VCaP (cell line): ENCODE results near the gene FXYD4.
"Not testable (repeated sequence)": the region's sequence is repeated elsewhere in the genome, so short reads cannot be mapped to it uniquely, and the experiment has no call there.

Source experiments
- H3K27ac ChIP-seq: fragments of 450-650 bp; 2 replicates; pipeline ENCODE4 v1.5.1; 2017
- CTCF ChIP-seq: fragments of 450-650 bp; conservative IDR thresholded peaks from 2 replicates; pipeline ENCODE4 v1.5.1; 2017; ENCODE audit warnings: mild to moderate bottlenecking, moderate library complexity

Gene FXYD4, protein sequence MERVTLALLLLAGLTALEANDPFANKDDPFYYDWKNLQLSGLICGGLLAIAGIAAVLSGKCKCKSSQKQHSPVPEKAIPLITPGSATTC

GRCh38 chr10:43371418-43371817, at the start of gene FXYD4:
Gene FXYD4, plus strand, starts transcription at chr10:43371636. Its CDS starts 2,111 bp downstream, at chr10:43373747.
- TF ChIP-seq CTCF, result no peak
- H3K27ac ChIP-seq, result no peak within 1 kb of the TSS

- no peak for TF ChIP-seq CTCF
These were observed 49.1 kb upstream of the FXYD4 start for GRCh38 chr10:43322331-43322730.

GRCh38 chr10:43322769-43323168, 48.7 kb upstream of the FXYD4 start:
- TF ChIP-seq CTCF, result no peak
- no peak overlapping the region for H3K27ac ChIP-seq

More at GRCh38 chr10:43322331-43322730, 49.1 kb upstream of the FXYD4 start:
- H3K27ac ChIP-seq, result no peak overlapping the region

DNA sequence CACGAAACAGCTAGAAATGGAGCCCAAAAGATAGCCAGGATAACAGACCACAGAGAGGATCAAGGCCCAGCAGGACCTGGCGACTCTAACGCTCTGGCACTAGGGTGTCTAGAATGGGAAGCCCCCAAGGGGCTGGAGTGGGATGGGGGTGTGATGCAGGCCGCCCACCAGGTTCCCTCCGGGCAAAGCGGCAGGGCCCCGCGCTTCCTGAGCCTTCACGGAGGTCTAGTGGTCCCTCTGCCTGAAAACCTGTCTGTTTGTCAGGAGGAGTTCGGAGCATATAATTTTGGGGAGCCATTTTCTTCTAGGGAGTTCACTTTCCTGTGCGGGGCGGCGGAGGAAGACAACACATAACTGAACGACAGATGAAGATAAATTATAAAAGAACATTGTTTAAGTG, 48.2 kb upstream of the FXYD4 start:
- no peak for TF ChIP-seq CTCF
- H3K27ac ChIP-seq, result no peak overlapping the region

GRCh38 chr10:43324876-43325275, 46.6 kb upstream of the FXYD4 start:
- H3K27ac ChIP-seq, result no peak overlapping the region
- TF ChIP-seq CTCF, result no peak

DNA sequence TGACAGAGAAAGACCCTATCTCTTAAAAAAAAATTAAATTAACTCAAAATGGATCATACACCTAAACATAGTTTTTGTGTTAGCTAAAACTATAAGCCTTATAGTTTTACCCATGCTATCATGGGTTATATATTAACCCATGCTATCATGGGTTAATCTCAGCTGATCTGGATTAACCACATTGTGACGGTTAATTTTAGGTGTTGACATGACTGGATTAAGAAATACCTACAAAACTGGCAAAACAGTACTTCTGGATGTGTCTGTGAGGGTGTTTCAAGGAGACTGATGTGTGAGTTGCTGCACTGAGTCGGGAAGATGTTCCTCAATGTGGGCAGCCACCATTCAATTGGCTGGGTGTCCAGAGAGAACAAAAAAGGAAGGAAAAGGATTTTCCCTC, 44.3 kb upstream of the FXYD4 start:
- TF ChIP-seq CTCF, result no peak
- no peak overlapping the region for H3K27ac ChIP-seq

- H3K27ac ChIP-seq, result no peak overlapping the region
These were observed 43.5 kb upstream of the FXYD4 start for GRCh38 chr10:43327986-43328385.

DNA sequence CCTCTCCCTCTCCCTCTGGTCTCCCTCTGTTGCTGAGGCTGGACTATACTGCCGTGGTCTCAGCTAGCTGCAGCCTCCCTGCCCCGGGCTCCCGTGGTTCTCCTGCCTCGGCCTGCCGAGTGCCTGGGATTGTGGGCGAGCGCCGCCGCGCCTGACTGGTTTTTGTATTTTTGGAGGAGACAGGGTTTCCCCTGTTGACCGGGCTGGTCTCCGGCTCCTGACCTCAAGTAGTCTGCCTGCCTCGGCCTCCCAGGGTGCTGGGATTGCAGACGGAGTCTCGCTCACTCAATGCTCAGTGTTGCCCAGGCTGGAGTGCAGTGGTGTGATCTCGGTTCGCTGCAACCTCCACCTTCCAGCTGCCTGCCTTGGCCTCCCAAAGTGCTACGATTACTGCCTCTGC, 42.6 kb upstream of the FXYD4 start:
- not testable (repeated sequence) for H3K27ac ChIP-seq

More at GRCh38 chr10:43327986-43328385, 43.5 kb upstream of the FXYD4 start:
- TF ChIP-seq CTCF, result no peak

GRCh38 chr10:43329246-43329885, 42.1 kb upstream of the FXYD4 start:
- not testable (repeated sequence) for H3K27ac ChIP-seq

GRCh38 chr10:43330049-43330823, 41.2 kb upstream of the FXYD4 start:
- not testable (repeated sequence) for H3K27ac ChIP-seq

GRCh38 chr10:43330824-43331127, 40.7 kb upstream of the FXYD4 start:
- not testable (repeated sequence) for H3K27ac ChIP-seq
